Stimulated activated CD8-positive, alpha-beta memory T cell treated with anti-CD3 and anti-CD28 coated beads, Interleukin-4, amount 100 ng/mL, for 48 hours (primary cell): Measurements from ENCODE around the gene SMIM13.
"Not testable (repeated sequence)": the region's sequence is repeated elsewhere in the genome, so short reads cannot be mapped to it uniquely, and the experiment has no call there.

Source experiments
- DNase-seq: peaks from one replicate; pipeline ENCODE4 v3.0.0-alpha.2; 2020

The SMIM13 gene

DNA sequence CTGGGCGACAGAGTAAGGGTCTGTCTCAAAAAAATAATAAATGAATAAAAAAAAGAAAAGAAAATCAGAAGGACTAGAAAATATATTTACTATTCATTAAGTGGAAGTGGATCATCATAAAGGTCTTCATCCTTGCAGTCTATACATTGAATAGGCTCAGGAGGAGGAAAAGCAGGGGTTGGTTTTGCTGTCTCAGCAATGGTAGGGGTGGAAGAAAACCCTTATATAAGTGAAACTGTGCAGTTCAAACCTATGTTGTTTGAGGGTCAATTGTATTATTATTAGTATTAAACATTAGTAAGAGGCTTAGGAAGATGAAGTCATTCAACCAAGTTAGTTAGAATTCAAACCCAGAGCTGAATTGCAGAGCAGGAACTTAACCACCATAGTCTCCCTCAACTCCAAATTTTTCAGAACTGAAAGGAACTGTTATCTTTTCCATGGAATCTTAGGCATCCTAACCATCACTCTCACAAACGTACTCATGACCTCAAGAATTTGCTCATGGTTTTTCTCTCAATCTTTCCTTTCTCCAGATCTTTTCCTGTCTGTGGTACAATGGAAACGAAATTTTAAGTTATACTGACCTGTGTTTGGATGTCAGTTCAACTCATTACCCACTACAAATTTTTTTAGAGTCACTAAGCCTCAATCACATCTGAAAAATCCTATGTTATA, 7.7 kb upstream of the SMIM13 start:
- DNase-seq: no peak

DNA sequence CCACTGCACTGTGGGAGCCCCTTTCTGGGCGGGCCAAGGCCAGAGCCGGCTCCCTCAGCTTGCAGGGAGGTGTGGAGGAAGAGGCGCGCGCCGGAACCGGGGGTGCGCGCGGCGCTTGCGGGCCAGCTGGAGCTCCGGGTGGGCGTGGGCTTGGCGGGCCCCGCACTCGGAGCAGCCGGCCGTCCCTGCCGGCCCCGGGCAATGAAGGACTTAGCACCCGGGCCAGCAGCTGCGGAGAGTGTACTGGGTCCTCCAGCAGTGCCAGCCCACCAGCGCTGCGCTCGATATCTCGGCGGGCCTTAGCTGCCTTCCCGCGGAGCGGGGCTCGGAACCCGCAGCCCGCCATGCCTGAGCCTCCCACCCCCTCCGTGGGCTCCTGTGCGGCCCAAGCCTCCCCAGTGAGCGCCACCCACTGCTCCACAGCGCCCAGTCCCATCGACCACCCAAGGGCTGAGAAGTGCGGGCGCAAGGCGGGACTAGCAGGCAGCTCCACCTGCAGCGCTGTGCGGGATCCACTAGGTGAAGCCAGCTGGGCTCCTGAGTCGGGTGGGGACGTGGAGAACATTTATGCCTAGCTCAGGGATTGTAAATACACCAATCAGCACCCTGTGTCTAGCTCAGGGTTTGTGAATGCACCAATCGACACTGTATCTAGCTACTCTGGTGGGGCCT, 6.4 kb upstream of the SMIM13 start:
- not testable (repeated sequence) for DNase-seq

DNA sequence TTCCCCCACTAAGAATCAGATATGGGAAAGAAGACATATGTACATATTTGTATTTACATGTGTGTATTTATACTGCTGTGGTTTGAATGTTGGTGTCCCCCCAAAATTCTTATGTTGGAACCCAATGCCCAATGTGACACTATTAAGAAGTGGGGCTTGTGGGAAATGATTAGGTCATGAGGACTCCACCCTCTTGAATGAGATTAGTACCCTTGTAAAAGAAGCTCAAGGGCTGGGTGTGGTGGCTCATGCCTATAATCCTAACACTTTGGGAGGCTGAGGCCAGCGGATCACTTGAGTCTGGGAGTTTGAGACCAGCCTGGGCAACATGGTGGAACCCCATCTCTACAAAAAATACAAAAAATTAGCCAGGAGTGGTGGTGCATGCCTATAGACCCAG, 3.9 kb upstream of the SMIM13 start:
- no peak for DNase-seq

DNA sequence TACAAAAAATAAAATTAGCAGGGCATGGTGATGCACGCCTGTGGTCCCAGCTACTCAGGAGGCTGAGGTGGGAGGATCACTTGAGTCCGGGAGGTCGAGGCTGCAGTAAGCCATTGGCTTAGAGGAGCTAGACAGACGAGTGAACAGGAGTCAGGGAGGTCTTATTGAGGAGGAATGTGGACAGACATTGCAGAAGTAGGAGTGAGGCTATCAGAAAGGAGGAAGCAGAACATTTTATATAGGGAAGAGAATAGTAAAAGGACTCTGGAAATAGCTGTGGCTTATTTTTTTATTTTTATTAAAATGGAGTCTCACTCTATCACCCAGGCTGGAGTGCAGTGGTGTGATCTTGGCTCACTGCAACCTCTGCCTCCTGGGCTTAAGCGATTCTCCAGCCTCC, 2.5 kb upstream of the SMIM13 start:
- DNase-seq: not testable (repeated sequence)

DNA sequence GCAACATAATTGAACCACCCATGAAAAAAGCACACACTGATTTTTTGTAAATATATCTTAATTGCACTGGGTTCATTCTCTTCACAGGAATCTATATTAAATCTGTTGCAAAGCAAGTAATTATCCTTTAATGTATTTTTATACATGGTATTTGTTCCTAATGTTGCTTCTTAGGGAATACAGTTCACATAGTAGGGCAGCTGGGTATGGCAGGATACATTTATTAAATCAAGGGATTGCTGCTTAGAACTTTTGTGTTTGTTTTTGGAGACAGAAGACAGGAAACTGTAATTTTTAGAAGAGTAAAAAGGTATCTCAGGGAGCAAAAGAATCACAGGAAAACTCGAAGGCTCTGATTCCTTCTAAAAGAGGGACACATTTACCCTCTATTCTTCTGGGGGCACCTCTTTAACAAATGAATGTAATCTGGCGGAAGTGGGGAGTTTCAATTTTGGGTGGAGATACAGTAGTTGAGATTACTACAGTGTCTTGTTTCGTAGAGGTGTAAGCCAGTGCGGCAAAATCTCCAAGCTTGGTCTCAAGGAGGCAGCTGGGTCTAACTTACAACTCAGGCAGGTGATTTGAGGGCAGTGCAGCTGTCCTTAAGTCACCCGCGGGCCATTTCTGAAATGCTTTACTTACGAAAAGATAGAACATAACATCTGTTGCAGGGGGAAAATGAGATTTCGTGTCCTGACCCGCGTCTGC, 812 bp upstream of the SMIM13 start:
- no peak for DNase-seq

DNA sequence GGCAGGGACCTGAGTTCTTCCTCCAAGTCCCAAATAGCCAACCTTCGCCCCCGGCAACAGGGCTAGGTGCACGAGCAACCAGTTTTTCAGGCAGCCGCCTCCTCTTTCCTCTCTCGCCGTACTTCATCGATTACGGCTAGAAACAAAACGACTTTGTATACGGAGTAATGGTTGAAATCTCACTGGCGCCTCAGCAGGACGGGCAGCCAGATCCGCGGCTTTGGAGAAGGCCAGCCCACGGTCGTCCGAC, 333 bp upstream of the SMIM13 start:
- no peak for DNase-seq

DNA sequence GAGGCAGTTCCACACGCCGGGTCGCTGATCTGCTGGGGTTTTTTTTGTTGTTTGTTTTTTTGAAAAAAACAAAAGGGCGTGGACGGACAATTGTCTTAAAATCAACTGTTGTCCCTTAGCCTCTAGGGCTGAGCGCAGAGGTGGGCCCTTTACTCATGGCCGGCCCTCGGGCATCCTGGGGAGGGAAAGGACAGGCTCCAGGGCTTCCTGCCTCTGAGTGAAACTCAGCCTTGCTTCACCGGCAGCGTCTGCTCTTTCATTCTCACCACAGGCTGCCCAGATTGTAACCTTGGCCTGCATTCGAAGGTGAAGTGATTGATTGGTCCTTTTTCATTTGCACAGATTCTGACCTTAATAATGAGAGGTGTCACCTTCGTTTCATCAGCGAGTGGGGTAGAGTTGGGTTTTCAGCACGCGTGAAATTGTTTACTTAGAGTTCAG, 797 bp downstream of the SMIM13 start:
- peak; percentile 67 for DNase-seq

DNA sequence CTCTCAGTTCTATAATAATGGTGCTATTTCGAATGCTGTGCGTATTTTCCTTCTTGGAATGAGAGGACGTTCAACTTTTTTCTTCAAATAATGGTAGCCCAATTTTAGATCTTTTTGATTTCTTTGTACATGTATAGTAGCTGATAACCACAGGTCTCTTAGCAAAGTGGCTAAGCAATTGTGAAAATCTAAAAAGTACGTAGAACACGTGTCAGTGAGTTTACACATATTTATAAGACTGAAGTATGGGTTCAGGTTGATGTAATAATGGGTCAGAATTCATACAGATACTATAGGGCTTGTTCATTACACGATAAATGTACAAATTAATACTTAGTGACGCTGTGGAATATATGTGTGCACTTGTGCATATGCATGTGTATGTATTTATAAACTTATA, 1.3 kb downstream of the SMIM13 start:
- DNase-seq: no peak

DNA sequence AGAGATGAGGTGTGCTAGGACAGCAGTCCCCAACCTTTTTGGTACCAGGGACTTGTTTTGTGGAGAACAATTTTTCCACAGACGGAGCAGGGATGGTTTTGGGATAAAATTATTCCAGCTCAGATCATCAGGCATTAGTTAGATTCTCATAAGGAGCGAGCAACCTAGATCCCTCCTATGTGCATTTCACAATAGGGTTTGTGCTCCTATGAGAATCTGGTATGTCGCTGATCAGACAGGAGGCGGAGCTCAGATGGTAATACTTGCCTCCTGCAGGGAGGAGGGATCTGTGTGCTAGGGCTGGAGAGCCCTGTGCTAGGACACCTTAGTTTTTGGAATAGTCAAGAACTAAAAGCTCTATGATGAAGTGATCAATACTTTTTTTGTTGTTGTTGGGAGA, 2.5 kb downstream of the SMIM13 start:
- no peak for DNase-seq

DNA sequence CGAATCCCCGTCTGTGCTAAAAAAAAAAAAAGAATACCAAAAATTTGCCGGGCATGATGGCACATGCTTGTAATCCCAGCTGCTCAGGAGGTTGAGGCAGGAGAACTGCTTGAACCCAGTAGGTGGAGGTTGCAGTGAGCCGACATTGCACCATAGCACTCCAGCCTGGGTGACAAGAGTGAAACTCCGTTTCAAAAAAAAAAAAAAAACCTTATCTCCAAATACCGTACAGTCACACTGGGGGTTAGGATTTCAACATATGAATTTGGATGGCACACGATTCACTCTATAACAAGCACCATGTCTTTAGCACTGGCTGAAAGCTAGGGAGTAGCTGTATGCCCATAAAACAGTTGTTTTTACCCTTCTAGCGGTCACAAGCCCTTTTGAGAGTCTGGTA, 3.8 kb downstream of the SMIM13 start:
- no peak for DNase-seq

DNA sequence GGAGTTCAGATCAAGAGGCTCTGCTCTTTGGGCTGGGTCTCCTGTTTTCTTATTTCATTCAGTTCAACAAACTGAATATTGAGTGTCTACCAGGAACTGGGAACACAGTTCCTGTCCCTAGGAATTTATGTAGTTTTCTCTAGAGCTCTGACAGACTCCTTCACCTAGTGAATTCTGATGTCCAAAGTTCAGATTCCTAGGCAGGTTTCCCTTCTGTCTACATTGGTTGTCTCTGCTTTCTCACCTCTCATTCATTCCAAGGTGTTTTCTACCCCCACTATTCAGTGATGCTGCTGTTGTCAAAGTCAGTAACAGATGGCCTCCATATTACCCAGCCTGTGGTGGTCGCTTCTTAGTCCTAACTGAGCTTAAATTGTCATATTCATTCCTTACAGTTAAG, 4.4 kb downstream of the SMIM13 start:
- DNase-seq: no peak

DNA sequence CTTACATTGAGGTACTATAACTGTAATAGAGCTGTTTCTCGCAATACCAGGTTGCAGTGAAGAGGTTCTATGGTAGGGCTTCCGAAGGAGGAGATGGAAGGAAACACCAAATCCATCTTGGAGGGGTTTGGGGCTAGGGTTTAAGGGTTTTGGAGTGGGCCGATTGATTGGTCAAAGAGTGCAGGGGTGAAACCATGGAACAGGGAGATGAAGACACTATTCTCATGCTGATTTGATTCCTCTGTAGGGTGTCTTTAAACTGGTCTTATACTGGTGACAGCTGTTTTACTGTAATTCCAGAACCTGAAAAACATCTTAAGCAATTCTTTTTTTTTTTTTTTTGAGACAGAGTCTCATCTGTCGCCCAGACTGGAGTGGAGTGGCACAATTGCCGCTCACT, 7.8 kb downstream of the SMIM13 start:
- DNase-seq: no peak

DNA sequence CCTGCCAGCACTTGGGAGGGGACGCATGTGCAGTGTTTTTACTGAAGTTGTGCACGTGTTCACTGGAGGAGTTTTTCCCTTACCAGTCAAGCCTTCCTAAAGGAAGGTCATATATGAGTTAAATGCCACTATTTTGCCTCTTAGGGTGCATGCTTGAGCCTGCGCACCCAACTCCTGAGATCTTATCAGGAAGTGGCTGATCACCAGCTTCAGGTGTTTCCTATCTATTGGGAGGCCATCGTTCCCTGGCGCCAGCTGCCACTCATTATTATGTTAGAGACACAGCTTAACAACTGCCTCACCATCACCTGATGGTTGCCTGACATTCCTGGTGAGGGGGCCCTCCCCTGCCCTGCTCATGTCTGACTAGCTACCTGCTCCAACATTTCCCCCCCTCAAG, 9.4 kb downstream of the SMIM13 start:
- no peak for DNase-seq

DNA sequence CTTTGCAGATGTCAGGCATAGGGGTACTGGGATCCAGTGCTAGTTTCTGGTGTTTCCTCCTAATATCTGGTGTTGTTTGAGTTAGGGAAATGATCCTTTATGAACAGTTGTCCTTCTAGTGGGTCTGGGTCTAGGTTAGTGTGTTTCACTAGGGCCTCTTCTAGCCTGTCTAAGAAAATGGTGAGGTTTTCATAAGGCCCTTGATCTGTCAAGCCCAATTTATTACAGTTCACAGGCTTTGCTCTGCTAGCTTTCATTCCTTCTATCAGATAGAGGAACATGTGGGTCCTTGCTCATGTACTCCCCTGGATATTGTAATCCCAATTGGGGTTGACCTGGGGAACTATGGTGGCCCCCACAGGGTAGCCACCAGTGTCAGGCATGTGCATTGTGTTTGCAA, 15.1 kb downstream of the SMIM13 start:
- DNase-seq: no peak

DNA sequence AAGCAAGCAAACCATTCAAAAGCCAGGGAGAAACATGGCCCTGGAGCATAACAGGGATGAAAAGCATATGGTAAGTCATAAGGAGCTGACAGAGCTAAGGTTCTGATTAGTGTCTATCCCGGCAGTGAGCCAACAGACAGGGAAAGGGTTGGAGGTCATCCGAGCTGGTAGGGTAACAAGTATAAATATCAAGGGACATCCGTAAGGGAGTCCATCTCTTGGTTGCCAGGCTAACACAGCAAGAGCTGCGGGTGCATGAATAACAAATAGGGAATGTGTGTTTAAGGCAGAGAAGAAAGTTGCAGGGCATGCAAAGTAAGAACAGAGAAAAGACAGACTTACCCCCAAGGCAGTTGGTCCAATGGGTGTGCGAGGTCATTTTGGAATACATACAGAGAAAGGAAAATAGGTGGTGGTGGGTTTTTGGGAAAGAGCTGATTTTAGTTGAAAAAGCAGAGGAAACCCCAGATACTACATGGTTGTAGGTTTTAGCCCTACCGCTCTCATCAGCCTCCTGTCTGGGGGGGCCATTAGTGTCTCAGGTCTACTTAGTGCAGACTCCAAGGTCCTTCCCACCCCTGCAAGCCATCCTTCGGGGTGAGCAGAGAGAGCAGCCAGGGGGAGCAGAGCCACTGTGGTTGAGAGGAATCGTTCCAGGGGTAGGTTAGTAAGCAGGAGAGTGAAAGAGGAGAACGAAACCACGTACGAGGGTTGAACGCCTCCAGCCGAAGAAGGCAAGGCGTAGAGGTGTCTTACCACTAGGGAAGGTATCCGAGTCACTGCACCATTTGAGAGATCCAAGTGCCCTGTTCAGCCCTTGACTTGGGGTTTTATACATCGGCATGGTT, 17.5 kb downstream of the SMIM13 start, which contains the start of gene ERVFRD-1:
Gene ERVFRD-1, minus strand, starts transcription at position 805 of the 848 bp plus-strand sequence. CDS start 6,415 bp downstream, outside the sequence.
- no peak for DNase-seq

DNA sequence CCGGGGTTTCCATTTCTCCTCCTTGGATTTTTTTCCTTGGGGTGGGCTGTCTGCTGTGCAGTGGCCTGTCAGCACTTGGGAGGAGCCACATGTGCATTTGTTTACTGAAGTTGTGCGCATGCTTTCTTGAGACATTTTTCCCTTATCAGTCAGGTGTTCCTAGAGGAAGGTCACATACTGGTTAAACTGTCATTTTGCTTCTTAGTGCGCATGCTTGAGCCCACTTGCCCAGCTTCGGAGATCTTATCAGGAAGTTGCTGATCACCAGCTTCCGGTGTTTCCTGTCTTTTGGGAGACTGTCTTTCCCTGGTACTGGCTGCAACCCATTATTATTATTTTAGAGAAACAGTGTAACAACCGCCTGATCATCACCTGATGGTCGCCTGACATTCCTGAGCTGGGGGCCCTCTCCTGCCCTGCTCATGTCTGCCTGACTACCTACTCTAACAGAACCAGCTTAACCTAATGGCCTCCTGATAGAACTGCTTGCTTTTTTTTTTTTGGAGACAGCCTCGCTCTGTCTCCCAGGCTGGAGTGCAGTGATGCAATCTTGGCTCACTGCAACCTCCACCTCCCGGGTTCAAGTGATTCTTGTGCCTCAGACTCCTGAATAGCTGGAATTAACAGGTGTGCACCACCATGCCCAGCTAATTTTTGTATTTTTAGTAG, 18.3 kb downstream of the SMIM13 start:
- no peak for DNase-seq

DNA sequence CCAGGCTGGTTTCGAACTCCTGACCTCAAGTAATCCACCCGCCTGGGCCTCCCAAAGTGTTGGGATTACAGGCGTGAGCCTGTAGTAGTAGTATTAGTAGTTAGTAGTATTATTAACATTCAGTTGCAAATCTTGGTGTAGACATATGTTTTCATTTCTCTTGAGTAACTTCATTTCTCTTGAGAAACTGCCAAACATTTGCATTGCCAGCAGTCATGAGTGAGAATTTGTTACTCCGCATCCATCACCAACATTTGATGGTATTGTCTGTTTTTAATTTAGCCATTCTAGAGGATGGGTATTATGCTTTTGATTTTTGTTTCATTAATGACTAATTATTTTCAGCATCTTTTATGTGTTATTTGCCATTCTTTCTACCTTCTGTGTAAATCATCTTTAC, 19.4 kb downstream of the SMIM13 start:
- DNase-seq: no peak

DNA sequence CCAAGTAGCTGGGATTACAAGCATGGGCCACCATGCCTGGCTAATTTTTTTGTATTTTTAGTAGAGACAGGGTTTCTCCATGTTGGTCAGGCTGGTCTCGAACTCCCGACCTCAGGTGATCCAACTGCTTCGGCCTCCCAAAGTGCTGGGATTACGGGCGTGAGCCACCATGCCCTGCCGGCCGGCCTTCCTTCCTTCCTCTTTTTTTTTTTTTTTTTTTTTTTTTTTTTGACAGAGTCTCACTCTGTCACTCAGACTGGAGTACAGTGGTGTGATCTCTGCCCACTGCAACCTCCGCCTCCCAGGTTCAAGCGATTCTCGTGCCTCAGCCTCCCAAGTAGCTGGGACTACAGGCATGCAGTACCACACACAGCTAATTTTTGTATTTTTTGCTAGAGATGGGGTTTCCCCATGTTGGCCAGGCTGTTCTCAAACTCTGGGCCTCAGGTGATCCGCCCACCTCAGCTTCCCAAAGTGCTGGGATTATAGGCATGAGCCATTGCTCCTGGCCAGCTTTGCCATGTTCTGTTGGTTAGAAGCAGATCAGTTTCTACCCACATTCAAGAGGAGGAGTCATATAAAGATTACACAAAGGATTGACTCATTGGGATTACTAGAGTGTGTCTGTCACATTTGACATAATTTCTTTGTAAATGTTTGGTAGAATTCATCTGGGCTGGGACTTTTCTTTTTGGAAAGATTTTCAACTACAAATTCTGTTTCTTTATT, 22.3 kb downstream of the SMIM13 start:
- peak; percentile 51 for DNase-seq

DNA sequence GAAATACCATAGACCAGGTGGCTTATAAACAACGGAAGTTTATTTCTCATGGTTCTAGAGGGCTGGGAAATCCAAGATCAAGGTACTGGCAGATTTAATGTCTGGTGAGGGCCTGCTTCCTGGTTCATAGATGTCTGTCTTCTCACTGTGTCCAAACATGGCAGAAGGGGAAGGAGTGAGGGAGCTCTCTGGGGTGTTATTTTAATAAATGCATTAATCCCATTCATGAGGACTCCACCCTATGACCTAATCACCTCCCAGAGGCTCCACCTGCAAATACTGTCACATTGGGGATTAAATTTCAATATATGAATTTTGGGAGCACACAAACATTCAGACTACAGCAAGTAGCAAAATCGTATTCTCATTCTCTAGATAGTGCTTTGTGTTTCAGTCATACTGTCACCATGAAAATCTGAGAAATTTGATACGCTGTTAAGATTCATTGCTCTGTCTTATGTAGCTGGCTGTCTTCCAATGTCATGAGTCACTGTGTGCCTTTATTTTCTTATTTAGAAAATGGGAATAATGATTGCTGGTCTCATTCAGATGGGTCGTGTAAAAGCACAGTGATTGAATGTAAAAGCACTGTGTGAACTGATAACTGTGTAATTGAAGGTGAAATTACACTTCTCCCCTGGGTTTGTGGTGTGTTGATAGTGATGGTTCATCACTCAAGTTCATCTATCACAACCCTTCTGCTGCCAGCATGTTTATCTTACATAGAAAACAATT, 26.8 kb downstream of the SMIM13 start:
- DNase-seq: no peak

DNA sequence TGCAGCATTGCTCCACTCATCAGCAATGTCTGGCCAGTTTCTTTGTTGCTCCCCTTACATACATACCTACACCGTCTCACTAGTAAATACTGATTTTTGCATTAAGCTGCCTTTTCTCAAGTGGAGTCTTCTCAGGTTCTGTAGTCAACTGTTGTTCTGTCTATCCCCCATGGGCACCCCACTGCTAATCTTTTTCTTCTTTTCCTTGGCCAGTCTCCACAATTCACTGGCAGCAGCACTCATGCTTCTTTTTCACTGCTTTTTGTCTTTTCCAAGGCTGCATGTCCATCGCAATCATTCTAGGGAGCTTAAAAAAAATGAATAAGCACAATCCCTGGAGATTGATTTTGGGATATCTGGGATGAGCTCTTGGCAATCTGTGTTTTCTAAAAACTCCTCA, 28.2 kb downstream of the SMIM13 start:
- no peak for DNase-seq

DNA sequence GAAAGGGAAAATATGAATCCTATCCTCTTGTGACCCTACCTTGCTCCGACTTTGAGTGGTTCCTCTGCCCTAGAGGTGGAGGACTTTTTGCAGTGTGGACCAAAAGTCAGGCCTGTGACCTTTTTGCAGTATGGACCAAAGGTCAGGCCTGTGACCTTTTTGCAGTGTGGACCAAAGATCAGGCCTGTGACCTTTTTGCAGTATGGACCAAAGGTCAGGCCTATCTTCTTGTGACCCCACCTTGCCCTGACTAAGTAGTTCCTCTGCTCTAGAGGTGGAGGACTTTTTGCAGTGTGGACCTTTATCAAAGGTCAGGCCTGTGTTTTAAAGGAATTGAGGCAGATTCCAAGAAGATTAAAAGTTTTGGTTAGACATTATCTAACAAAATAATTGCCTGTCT, 28.7 kb downstream of the SMIM13 start:
- DNase-seq: no peak
